Measurements from ENCODE around the gene CARMIL3. TPM values are rescaled to one million over a fixed set of nuclear protein-coding genes. Genes with fewer than 3 reads are reported as not detected.

CARMIL3 gene
- total RNA-seq, 1 experiment from 2014 or later = 0.71 TPM

DNA sequence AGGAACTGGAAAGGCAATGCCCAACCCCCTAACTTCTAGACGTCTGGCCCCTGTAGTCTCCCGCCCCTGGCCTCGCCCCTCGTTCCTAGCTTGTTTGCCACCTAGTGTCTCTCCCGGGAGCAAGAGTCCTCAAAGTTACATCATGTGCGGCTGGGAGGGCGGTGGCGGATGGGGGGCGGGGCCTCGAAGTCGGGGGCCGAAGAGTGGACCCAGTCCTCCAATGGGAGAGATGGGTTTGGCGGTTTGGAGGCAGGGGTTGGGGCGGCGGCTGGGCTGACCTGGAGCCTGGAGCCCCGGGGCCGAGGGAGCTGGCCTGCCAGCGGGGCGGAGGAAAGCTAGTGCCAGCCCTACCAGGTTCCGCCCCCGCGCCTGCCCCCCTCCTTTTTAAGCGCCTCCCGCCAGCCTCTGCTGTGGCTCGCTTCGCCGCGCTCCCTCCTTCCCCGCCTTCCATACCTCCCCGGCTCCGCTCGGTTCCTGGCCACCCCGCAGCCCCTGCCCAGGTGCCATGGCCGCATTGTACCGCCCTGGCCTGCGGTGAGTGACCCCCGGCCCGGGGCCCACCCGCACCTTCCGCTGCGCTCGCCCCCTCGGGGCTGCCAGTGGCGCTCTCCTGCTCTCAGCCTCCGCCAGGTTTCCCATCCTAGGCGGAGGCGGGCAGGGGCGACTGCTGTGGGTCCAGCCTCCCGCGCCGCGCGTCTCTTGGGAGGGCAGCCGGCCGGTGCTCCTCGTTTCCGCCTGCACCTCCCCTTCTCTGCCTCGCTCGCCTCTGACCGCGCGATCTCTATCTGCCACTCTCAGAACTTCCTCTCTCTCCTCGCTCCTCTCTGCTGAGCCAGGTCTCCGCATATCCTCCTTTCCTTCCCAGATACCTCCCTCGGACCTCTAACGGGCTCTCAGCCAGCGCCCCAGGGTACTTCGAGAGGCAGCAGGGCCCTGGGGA is 42.4 kb downstream of the CARMIL3 start, which contains the start of gene PCK2:
PCK2 (plus strand) TSS at position 411 of the 940 bp plus-strand sequence; CDS start at position 506, 95 bp downstream.
- Histone ChIP-seq H3K36me3 (ENCODE audit: control insufficient read depth in 1 of 2, insufficient read depth in 2 of 2, low read length in 2 of 2) (no peaks in the 10 kb centered on the region), H2AFZ (ENCODE audit: low read depth, low read length, poor library complexity, severe bottlenecking) (peak within 1 kb of the TSS; percentile 32), H3K27ac (ENCODE audit: low read depth, low read length) (peak within 1 kb of the TSS; percentile 87), H3K4me1 (ENCODE audit: control insufficient read depth in 1 of 2, insufficient read depth in 2 of 2, low read length in 2 of 2) (peaks cover 15 to 22% of the 10 kb centered on the region in 2 experiments), H3K27me3 (ENCODE audit: insufficient read depth, low read length) (no peaks in the 10 kb centered on the region), H3K79me2 (ENCODE audit: insufficient read depth, low read length) (peaks cover 7% of the 10 kb centered on the region; the same call in 1 of the 2 replicates), H3K4me2 (ENCODE audit: low read length) (peak within 1 kb of the TSS; percentile 87), H3K9me2 (ENCODE audit: insufficient read depth) (no peaks in the 10 kb centered on the region), H3K9ac (ENCODE audit: low read length) (peak within 1 kb of the TSS; percentile 84), H4K20me1 (ENCODE audit: insufficient read depth) (no peaks in the 10 kb centered on the region), H3K9me3 (ENCODE audit: control insufficient read depth in 1 of 2, insufficient read depth in 1 of 2, low read depth in 1 of 2, low read length in 2 of 2) (no peaks in the 10 kb centered on the region), H3K4me3 (replicated peaks in 1 of 2; ENCODE audit: low read depth in 1 of 2, low read length in 2 of 2) (peak within 1 kb of the TSS; percentile 94 to 96)
- POLR2A ChIA-PET = interaction anchor here (0.6 to 4.5 kb wide), 29 partner anchors 9 to 999 kb away, joined by 3 to 49 read pairs (median 5); partner anchors contain the start of genes ACIN1, C14orf119, CARMIL3 and CHMP4A
- RAD21 ChIA-PET (ENCODE audit: low non-redundant PET in 1 of 2, low total read pairs in 2 of 2, uncharacterized antibody in 2 of 2, unreplicated experiment in 2 of 2) = interaction anchor here (0.9 to 4.6 kb wide), 4 partner anchors 14 to 36 kb away, joined by 6 to 35 read pairs (median 7); no protein-coding TSS in a partner anchor
- TF ChIP-seq EZH2 (IDR thresholded peaks at IDR 0.05) (no peak), POLR2A (IDR thresholded peaks at IDR 0.05; ENCODE audit: borderline replicate concordance, extremely low read depth, insufficient read depth, insufficient read length) (peak; percentile 98), ZFX (IDR thresholded peaks at IDR 0.05) (0 out of 2 replicates have a peak, but pooled peaks have one; percentile 24), SIN3A (IDR thresholded peaks at IDR 0.05; ENCODE audit: low read depth) (peak; percentile 79), JUND (IDR thresholded peaks at IDR 0.05) (no peak), TCF7L2 (IDR thresholded peaks at IDR 0.05; ENCODE audit: borderline replicate concordance, extremely low read depth, insufficient read depth, insufficient read length) (no peak), YY1 (IDR thresholded peaks at IDR 0.05; ENCODE audit: extremely low read depth, insufficient replicate concordance, low read depth, low read length) (no peak), SP1 (IDR thresholded peaks at IDR 0.05; ENCODE audit: low read depth) (peak; percentile 58; the same call in 1 of the 2 replicates), EGR1 (IDR thresholded peaks at IDR 0.05; ENCODE audit: low read depth) (peak; percentile 92), POLR2AphosphoS5 (IDR thresholded peaks at IDR 0.05; ENCODE audit: low read depth, low read length) (peak; percentile 98)
- TF ChIP-seq, protein P1, sequence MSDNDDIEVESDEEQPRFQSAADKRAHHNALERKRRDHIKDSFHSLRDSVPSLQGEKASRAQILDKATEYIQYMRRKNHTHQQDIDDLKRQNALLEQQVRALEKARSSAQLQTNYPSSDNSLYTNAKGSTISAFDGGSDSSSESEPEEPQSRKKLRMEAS (IDR thresholded peaks at IDR 0.05) = peak; percentile 76; the same call in 1 of the 2 replicates
- TF ChIP-seq, protein P2, sequence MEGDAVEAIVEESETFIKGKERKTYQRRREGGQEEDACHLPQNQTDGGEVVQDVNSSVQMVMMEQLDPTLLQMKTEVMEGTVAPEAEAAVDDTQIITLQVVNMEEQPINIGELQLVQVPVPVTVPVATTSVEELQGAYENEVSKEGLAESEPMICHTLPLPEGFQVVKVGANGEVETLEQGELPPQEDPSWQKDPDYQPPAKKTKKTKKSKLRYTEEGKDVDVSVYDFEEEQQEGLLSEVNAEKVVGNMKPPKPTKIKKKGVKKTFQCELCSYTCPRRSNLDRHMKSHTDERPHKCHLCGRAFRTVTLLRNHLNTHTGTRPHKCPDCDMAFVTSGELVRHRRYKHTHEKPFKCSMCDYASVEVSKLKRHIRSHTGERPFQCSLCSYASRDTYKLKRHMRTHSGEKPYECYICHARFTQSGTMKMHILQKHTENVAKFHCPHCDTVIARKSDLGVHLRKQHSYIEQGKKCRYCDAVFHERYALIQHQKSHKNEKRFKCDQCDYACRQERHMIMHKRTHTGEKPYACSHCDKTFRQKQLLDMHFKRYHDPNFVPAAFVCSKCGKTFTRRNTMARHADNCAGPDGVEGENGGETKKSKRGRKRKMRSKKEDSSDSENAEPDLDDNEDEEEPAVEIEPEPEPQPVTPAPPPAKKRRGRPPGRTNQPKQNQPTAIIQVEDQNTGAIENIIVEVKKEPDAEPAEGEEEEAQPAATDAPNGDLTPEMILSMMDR (IDR thresholded peaks at IDR 0.05 in 2 of 3, conservative IDR thresholded peaks at IDR 0.05 in 1 of 3; ENCODE audit: borderline replicate concordance in 1 of 3, insufficient read depth in 1 of 3, low read depth in 2 of 3, low read length in 2 of 3) = no peak
- CTCF ChIA-PET = interaction anchor here (0.8 to 6.3 kb wide), 8 partner anchors 9 to 505 kb away, joined by 3 to 149 read pairs (median 8); partner anchors contain the start of genes IRF9 and RNF31
- DNase-seq (ENCODE audit: low read depth, low spot score) (peak; percentile 85), ATAC-seq (peak; percentile 91)
- BruUV-seq (replicated peaks) = TSS peak; percentile 63
- intact Hi-C loops (cut with micrococcal nuclease) = loop anchor here (1.0 to 10.0 kb wide), 2 partner anchors 20 to 109 kb away; partner anchors contain the start of genes DCAF11, DHRS4L2 and NRL

Data from HCT116 (cell line).